Cardiac muscle cell (in vitro differentiated cells and primary cell): ENCODE measurements around the gene FAM149A. TPM values are rescaled to one million over a fixed set of nuclear protein-coding genes. Genes with fewer than 3 reads are reported as not detected.

ENCODE experiments used
- DNase-seq, 2 donors: peaks; one replicate each; pipeline versions ENCODE4 v3.0.0 to v3.0.0-alpha.2; 2010 to 2017; ENCODE audit warnings: low read depth in 1 of 2, low spot score in 1 of 2
- H3K27ac ChIP-seq: fragments of 200-600 bp; sonication (generic); 2 replicates; pipeline ENCODE4 v1.5.1; 2016
- H3K27me3 ChIP-seq: fragments of 200-600 bp; sonication (generic); 2 replicates; pipeline ENCODE4 v1.6.0; 2016; ENCODE audit warnings: control low read depth
- H3K36me3 ChIP-seq: fragments of 200-600 bp; sonication (generic); 2 replicates; pipeline ENCODE4 v1.5.1; 2016; ENCODE audit warnings: control low read depth
- H3K4me1 ChIP-seq: fragments of 200-600 bp; sonication (generic); 2 replicates; pipeline ENCODE4 v1.8.1; 2017; ENCODE audit warnings: low read depth, mild to moderate bottlenecking, mixed run types
- H3K4me3 ChIP-seq: fragments of 200-600 bp; sonication (generic); 2 replicates; pipeline ENCODE4 v1.5.1; 2016; ENCODE audit warnings: mild to moderate bottlenecking
- H3K9me3 ChIP-seq: fragments of 200-600 bp; sonication (generic); 2 replicates; pipeline ENCODE4 v1.5.1; 2017; ENCODE audit warnings: low read depth, mild to moderate bottlenecking, control low read depth
- CTCF ChIP-seq: IDR thresholded peaks from 2 replicates; pipeline ENCODE4 v1.5.1; 2012; ENCODE audit warnings: low read depth, mild to moderate bottlenecking, low read length
- polyA plus RNA-seq: library from polyadenylated mRNA; unstranded; fragments of >200 nt; fragmentation: Nextera tagmentation; extraction: Ambion mirVana; gene quantifications from 2 replicates; pipeline ENCODE4 v1.2.1, GENCODE V29; 2016
- total RNA-seq: library from RNA; depleted of rRNA; stranded (reverse); fragments of >200 nt; gene quantifications from 2 replicates; pipeline ENCODE4 v1.2.3, GENCODE V29; 2016

Gene FAM149A
- total and polyA plus RNA-seq, 2 experiments from 2014 or later: 9.8 to 14.1 TPM

- H3K4me1 ChIP-seq: no peaks in the 10 kb centered on the region
- H3K36me3 ChIP-seq: no peaks in the 10 kb centered on the region
- no peaks in the 10 kb centered on the region for H3K9me3 ChIP-seq
- H3K27ac ChIP-seq: no peak overlapping the region
- no peak for TF ChIP-seq CTCF
- DNase-seq: no peak
- H3K27me3 ChIP-seq: no peaks in the 10 kb centered on the region
- H3K4me3 ChIP-seq: no peak overlapping the region
These were observed 53.7 kb downstream of the FAM149A start for GRCh38 chr4:186158021-186158813.

DNA sequence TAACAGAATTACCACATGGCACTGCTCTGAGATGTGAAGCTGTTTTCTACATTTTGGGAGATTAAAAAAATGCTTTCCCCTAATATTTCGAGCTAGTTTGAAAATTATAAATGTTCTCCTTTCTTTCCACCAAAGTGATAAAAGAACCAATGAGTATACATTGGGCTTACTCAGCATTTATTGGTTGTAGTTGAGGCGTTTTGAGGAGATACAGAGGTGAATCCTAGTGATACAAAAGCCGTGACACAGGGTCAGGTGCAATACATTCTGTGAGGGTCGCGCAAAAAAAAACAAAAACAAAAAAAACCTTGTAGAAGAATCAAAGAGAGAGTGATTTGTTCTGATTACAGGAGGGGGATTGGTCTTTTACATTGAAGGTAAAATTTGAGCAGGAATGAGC lies 54.5 kb downstream of the FAM149A start:
- H3K4me3 ChIP-seq: no peak overlapping the region
- no peak overlapping the region for H3K27ac ChIP-seq
- H3K9me3 ChIP-seq: no peaks in the 10 kb centered on the region
- H3K4me1 ChIP-seq: no peaks in the 10 kb centered on the region
- no peaks in the 10 kb centered on the region for H3K27me3 ChIP-seq
- TF ChIP-seq CTCF: no peak
- H3K36me3 ChIP-seq: no peaks in the 10 kb centered on the region
- no peak for DNase-seq

DNA sequence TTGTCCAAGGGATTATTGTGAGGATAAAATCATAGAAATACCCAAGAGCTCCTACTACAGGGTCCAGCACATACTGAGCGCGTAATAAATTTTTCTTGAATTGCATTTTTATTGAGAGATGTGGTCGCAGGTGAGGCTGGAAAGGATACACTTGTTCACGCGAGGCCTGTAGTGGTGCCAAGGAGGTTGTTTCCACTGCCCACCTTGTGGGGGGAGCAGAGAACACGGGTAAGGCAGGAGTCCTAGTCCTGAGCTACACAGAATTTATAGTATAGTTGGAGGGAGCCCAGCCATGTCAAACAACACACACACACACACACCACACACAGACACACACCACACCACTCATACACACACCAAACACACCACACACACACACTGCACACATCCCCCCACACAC lies 55.1 kb downstream of the FAM149A start:
- no peaks in the 10 kb centered on the region for H3K36me3 ChIP-seq
- H3K27me3 ChIP-seq: no peaks in the 10 kb centered on the region
- no peaks in the 10 kb centered on the region for H3K9me3 ChIP-seq
- no peak overlapping the region for H3K4me3 ChIP-seq
- no peak for TF ChIP-seq CTCF
- H3K4me1 ChIP-seq: no peaks in the 10 kb centered on the region
- DNase-seq: no peak
- no peak overlapping the region for H3K27ac ChIP-seq

DNA sequence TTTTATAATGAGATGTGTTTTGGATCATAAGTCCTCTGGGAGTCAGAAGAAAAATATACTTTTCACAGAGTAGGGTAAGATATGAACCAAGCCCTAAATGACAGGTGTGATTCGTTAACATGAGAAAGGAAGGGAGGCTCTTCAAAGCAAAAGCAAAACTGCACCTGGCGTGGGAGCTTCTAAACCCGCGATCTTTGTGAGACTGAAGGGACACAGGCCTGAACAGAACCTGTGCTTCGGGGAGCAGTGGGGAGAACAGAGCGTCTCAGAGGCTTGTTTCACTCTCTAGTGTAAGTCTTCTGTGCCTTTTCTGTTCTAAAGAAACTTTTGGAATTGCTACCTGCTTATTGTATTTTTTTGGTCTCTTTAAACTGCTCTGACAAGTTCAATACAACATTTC lies 56.6 kb downstream of the FAM149A start:
- no peaks in the 10 kb centered on the region for H3K4me1 ChIP-seq
- H3K36me3 ChIP-seq: no peaks in the 10 kb centered on the region
- no peak for TF ChIP-seq CTCF
- no peaks in the 10 kb centered on the region for H3K9me3 ChIP-seq
- DNase-seq: no peak
- H3K27me3 ChIP-seq: no peaks in the 10 kb centered on the region
- H3K27ac ChIP-seq: no peak overlapping the region
- H3K4me3 ChIP-seq: no peak overlapping the region

GRCh38 chr4:186166852-186167512 lies 62.5 kb downstream of the FAM149A start:
- no peaks in the 10 kb centered on the region for H3K9me3 ChIP-seq
- no peaks in the 10 kb centered on the region for H3K4me1 ChIP-seq
- no peak for DNase-seq
- TF ChIP-seq CTCF: no peak
- H3K4me3 ChIP-seq: no peak overlapping the region
- no peaks in the 10 kb centered on the region for H3K36me3 ChIP-seq
- no peaks in the 10 kb centered on the region for H3K27me3 ChIP-seq
- no peak overlapping the region for H3K27ac ChIP-seq
